Natural killer cell (primary cell): Measurements from ENCODE around the gene GNAI2. TPM values are rescaled to one million over a fixed set of nuclear protein-coding genes. Genes with fewer than 3 reads are reported as not detected.

Experiments used
- ATAC-seq, 3 donors: fragments of 150-1000 bp in 2 of 3; fragments of 200-7000 bp in 1 of 3; cut with Tn5 transposase; 1 replicate in 1 of 3; 2 replicates in 2 of 3; pipeline ENCODE4 v1.10.0; 2021; ENCODE audit warnings: mild to moderate bottlenecking in 2 of 3, moderate library complexity in 2 of 3
- DNase-seq, 2 donors: peaks; one replicate each; pipeline versions ENCODE4 v3.0.0 to v3.0.0-alpha.2; 2013 to 2021; ENCODE audit warnings: mixed read lengths in 1 of 2
- H3K27ac ChIP-seq: one replicate; pipeline ENCODE4 v1.5.1; 2013; ENCODE audit warnings: mild to moderate bottlenecking, low read length
- H3K27me3 ChIP-seq: one replicate; pipeline ENCODE4 v1.6.1; 2013; ENCODE audit warnings: low read length; ENCODE audit not compliant: control insufficient read depth, insufficient read depth
- H3K36me3 ChIP-seq: one replicate; pipeline ENCODE4 v1.6.1; 2013; ENCODE audit warnings: low read length; ENCODE audit not compliant: control insufficient read depth, insufficient read depth
- H3K4me1 ChIP-seq: one replicate; pipeline ENCODE4 v1.6.1; 2013; ENCODE audit warnings: low read length; ENCODE audit not compliant: control insufficient read depth, insufficient read depth
- H3K4me3 ChIP-seq: one replicate; pipeline ENCODE4 v1.5.1; 2013; ENCODE audit warnings: low read length
- H3K9me3 ChIP-seq: one replicate; pipeline ENCODE4 v1.6.1; 2013; ENCODE audit warnings: low read length; ENCODE audit not compliant: control insufficient read depth, insufficient read depth
- H3K27ac Mint-ChIP-seq, 2 donors: one replicate each; pipeline ENCODE4 v1.8.0; 2022; ENCODE audit warnings: mild to moderate bottlenecking in 2 of 2, mixed read lengths in 2 of 2, moderate library complexity in 1 of 2
- H3K27me3 Mint-ChIP-seq, 2 donors: one replicate each; pipeline ENCODE4 v1.8.0; 2022; ENCODE audit warnings: low read depth in 2 of 2, mixed read lengths in 2 of 2
- H3K36me3 Mint-ChIP-seq: one replicate; pipeline ENCODE4 v1.8.0; 2022; ENCODE audit warnings: mixed read lengths
- H3K4me1 Mint-ChIP-seq, 2 donors: one replicate each; pipeline ENCODE4 v1.8.0; 2022; ENCODE audit warnings: mixed read lengths in 2 of 2
- H3K4me3 Mint-ChIP-seq: one replicate; pipeline ENCODE4 v1.8.0; 2022; ENCODE audit warnings: mild to moderate bottlenecking, moderate library complexity, mixed read lengths
- H3K9me3 Mint-ChIP-seq, 2 donors: one replicate each; pipeline ENCODE4 v1.8.0; 2022; ENCODE audit warnings: mixed read lengths in 2 of 2
- WGBS: methylation state at CpG from one replicate; pipeline ENCODE4 v1.1.7; 2013; ENCODE audit warnings: missing lambda C conversion rate; ENCODE audit not compliant: insufficient coverage; 5-methylcytosine and 5-hydroxymethylcytosine counted together
- intact Hi-C: fragments of 100-400 bp; cut with micrococcal nuclease; formaldehyde crosslinking; loops from one replicate; pipeline ENCODE4 v1.14.2; 2022
- total RNA-seq, 4 donors: library from RNA; stranded (reverse); fragments of 120-200 nt in 1 of 4; gene quantifications; one replicate each; pipeline versions ENCODE4 v1.2.3 to v1.2.4, GENCODE V29; 2013 to 2022
- TF ChIP-seq, protein P1 (sequence below): fragments of 200-600 bp; IDR thresholded peaks from one replicate; pipeline ENCODE4 v1.8.0; 2022; ENCODE audit warnings: antibody characterized with exemption

Gene GNAI2
- total RNA-seq, 3 donors from 2014 or later (not counting 1 experiment from before 2014, with no cell fraction given): 428 to 467 (median 447) TPM

DNA sequence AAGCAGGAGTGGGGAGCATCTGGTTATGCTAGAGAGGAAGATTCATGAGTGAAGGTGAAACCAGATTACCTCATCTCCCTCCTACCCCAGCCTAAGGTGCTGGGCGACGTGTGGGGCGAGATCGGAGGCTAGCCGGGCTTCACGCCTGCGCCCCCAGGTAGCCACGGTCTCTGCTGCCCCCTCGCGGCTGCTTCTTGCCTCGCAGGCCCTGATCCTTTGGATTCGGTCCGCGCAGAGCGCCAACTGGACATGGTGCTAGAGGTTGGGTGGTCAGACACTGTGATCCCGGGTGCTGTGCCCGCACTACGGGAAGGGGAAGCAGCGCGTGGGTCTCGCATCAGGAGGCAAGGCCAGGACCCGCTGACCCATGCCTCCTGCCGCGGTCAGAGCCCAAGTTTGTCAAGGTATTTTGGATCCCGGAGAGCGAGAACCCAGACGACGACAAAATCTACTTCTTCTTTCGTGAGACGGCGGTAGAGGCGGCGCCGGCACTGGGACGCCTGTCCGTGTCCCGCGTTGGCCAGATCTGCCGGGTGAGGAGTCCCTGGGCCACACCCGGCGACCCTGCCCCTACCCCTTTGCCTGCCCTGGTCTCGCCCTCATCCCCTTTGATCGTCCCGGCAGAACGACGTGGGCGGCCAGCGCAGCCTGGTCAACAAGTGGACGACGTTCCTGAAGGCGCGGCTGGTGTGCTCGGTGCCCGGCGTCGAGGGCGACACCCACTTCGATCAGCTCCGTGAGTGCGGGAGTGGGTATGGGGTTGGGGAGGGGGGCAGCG, 37.1 kb downstream of the GNAI2 start:
- DNase-seq: peak; percentile 89 to 91
- H3K4me1 Mint-ChIP-seq: peaks cover 11 to 32% of the 10 kb centered on the region in 2 donors
- Histone ChIP-seq H3K4me1 (peaks cover 33% of the 10 kb centered on the region), H3K36me3 (no peaks in the 10 kb centered on the region), H3K4me3 (no peak overlapping the region), H3K27ac (no peak overlapping the region), H3K9me3 (no peaks in the 10 kb centered on the region), H3K27me3 (peaks cover 38% of the 10 kb centered on the region)
- TF ChIP-seq, protein P1, sequence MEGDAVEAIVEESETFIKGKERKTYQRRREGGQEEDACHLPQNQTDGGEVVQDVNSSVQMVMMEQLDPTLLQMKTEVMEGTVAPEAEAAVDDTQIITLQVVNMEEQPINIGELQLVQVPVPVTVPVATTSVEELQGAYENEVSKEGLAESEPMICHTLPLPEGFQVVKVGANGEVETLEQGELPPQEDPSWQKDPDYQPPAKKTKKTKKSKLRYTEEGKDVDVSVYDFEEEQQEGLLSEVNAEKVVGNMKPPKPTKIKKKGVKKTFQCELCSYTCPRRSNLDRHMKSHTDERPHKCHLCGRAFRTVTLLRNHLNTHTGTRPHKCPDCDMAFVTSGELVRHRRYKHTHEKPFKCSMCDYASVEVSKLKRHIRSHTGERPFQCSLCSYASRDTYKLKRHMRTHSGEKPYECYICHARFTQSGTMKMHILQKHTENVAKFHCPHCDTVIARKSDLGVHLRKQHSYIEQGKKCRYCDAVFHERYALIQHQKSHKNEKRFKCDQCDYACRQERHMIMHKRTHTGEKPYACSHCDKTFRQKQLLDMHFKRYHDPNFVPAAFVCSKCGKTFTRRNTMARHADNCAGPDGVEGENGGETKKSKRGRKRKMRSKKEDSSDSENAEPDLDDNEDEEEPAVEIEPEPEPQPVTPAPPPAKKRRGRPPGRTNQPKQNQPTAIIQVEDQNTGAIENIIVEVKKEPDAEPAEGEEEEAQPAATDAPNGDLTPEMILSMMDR: peak; percentile 96
- peak; percentile 90 to 94 (median 93) for ATAC-seq
- peak overlapping the region; percentile 70 for H3K4me3 Mint-ChIP-seq
- 5% methylated on average over 61 of the region's 61 CpGs for WGBS
- H3K27me3 Mint-ChIP-seq: peaks cover 13 to 35% of the 10 kb centered on the region in 2 donors
- H3K36me3 Mint-ChIP-seq: no peaks in the 10 kb centered on the region
- intact Hi-C loops: loop anchor here (1.0 to 5.0 kb wide), 4 partner anchors 27 to 154 kb away; no protein-coding TSS in a partner anchor
- H3K9me3 Mint-ChIP-seq: no peaks in the 10 kb centered on the region
- peak overlapping the region; percentile 67 to 82 for H3K27ac Mint-ChIP-seq

- 26% methylated on average over 30 of the region's 31 CpGs for WGBS
- Mint-ChIP-seq H3K4me1 (peaks cover 11 to 32% of the 10 kb centered on the region in 2 donors), H3K9me3 (no peaks in the 10 kb centered on the region), H3K4me3 (no peak overlapping the region), H3K36me3 (no peaks in the 10 kb centered on the region), H3K27me3 (peaks cover 13 to 33% of the 10 kb centered on the region in 2 donors), H3K27ac (no peak overlapping the region)
- no peaks in the 10 kb centered on the region for H3K9me3 ChIP-seq
- peaks cover 33% of the 10 kb centered on the region for H3K4me1 ChIP-seq
- no peak overlapping the region for H3K27ac ChIP-seq
- no peak overlapping the region for H3K4me3 ChIP-seq
- no peak for ATAC-seq
- H3K36me3 ChIP-seq: no peaks in the 10 kb centered on the region
- DNase-seq: no peak
- peaks cover 38% of the 10 kb centered on the region for H3K27me3 ChIP-seq
- intact Hi-C loops: loop anchor here (1.0 to 5.0 kb wide), 5 partner anchors 27 to 154 kb away; no protein-coding TSS in a partner anchor
- TF ChIP-seq, protein P1: no peak
These were observed 37.7 kb downstream of the GNAI2 start for GRCh38 chr3:50273689-50274065.

GRCh38 chr3:50274371-50275104, 38.5 kb downstream of the GNAI2 start:
- Histone ChIP-seq H3K9me3 (no peaks in the 10 kb centered on the region), H3K4me1 (peaks cover 33% of the 10 kb centered on the region), H3K4me3 (no peak overlapping the region), H3K27ac (no peak overlapping the region), H3K36me3 (no peaks in the 10 kb centered on the region), H3K27me3 (peaks cover 38% of the 10 kb centered on the region)
- H3K27ac Mint-ChIP-seq: peak overlapping the region; percentile 54 to 58
- peak overlapping the region; percentile 38 for H3K4me3 Mint-ChIP-seq
- H3K4me1 Mint-ChIP-seq: peaks cover 11 to 32% of the 10 kb centered on the region in 2 donors
- intact Hi-C loops: loop anchor here (1.0 to 5.0 kb wide), 3 partner anchors 47 to 153 kb away; no protein-coding TSS in a partner anchor
- H3K9me3 Mint-ChIP-seq: no peaks in the 10 kb centered on the region
- DNase-seq (peak; percentile 68 to 87), ATAC-seq (peak; percentile 58 to 63 (median 60))
- H3K36me3 Mint-ChIP-seq: no peaks in the 10 kb centered on the region
- TF ChIP-seq, protein P1: peak; percentile 85
- 14% methylated on average over 24 of the region's 26 CpGs for WGBS
- H3K27me3 Mint-ChIP-seq: peaks cover 13 to 32% of the 10 kb centered on the region in 2 donors
